ENCODE data around the gene PPP1R2C.

Gene PPP1R2C

GRCh38 chrX:42778096-42778495, at the start of gene PPP1R2C:
TSS of gene PPP1R2C (minus strand) at chrX:42778163. CDS start at chrX:42778079, 84 bp downstream.
- in situ Hi-C loops (cut with MboI; ENCODE audit: low sequenced_read_pairs) = no loop called here

DNA sequence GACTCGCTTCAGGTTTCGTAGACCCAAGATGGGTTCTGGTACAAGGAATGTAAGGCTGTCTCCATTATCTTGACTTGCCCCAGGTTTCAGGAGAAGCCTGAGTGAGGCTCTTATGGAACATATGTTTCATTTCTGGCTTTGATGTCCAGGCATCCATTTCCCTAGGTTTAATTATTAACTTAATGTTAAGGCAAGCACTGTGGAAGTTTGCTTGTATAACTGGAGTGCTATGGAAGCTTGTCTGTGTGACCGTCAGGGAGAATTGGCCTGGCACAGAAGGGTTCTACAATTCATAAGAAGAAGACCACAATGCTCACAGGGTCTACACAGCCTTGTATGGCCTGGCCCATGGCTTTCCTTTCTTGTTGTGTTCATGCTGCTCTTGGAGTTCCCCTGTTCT, 47.2 kb upstream of the PPP1R2C start:
- in situ Hi-C loops (cut with MboI; ENCODE audit: low sequenced_read_pairs) = no loop called here

GRCh38 chrX:42824541-42824940, 46.6 kb upstream of the PPP1R2C start:
- in situ Hi-C loops (cut with MboI; ENCODE audit: low sequenced_read_pairs) = no loop called here

DNA sequence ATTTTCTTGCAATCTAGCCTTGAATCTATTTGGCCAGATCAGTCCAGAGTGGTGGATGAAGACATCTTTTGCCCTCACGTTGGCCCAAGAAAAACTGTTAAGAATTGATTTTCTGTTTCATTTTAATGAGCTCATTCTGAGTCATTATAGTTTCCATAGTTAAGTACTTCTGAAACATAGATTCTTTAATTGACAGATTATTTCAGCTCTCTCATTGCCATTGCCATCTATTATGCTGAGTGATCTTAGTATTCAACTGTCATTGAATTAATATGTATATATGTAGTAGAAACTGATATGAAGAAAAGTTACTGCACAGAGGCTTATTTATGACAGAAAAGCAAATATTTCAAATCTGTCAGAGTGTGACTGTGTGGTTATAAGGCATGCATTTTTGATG, 45.5 kb upstream of the PPP1R2C start:
- in situ Hi-C loops (cut with MboI; ENCODE audit: low sequenced_read_pairs) = no loop called here

- in situ Hi-C loops (cut with MboI; ENCODE audit: low sequenced_read_pairs) = no loop called here
Observed at GRCh38 chrX:42821803-42822443, 44.0 kb upstream of the PPP1R2C start.

- in situ Hi-C loops (cut with MboI; ENCODE audit: low sequenced_read_pairs) = no loop called here
Observed at GRCh38 chrX:42818151-42818921, 40.4 kb upstream of the PPP1R2C start.

DNA sequence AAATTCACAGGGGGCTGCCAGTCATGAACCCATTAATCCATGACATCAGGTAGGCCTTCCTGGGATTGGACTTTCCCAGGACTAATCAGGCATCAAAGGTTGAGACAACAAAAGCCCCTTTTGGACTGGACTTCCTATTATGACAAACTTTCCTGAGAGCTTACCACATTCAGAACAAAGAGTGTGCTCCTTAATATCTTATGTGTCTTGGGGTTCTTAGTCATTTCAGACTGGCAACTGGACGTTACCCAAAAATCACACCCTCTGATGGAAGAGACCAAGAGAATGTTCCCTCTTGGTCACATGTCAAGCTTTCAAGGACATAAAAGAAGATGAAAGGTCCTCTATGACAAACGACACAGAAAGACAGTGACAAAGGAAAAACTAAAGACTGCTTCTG, 31.6 kb upstream of the PPP1R2C start:
- in situ Hi-C loops (cut with MboI; ENCODE audit: low sequenced_read_pairs) = no loop called here

- in situ Hi-C loops (cut with MboI; ENCODE audit: low sequenced_read_pairs) = no loop called here
Observed at GRCh38 chrX:42807393-42807792, 29.4 kb upstream of the PPP1R2C start.

GRCh38 chrX:42804524-42804923, 26.6 kb upstream of the PPP1R2C start:
- in situ Hi-C loops (cut with MboI; ENCODE audit: low sequenced_read_pairs) = no loop called here

GRCh38 chrX:42803320-42803719, 25.4 kb upstream of the PPP1R2C start:
- in situ Hi-C loops (cut with MboI; ENCODE audit: low sequenced_read_pairs) = no loop called here

- in situ Hi-C loops (cut with MboI; ENCODE audit: low sequenced_read_pairs) = no loop called here
Observed at GRCh38 chrX:42797651-42798269, 19.8 kb upstream of the PPP1R2C start.

DNA sequence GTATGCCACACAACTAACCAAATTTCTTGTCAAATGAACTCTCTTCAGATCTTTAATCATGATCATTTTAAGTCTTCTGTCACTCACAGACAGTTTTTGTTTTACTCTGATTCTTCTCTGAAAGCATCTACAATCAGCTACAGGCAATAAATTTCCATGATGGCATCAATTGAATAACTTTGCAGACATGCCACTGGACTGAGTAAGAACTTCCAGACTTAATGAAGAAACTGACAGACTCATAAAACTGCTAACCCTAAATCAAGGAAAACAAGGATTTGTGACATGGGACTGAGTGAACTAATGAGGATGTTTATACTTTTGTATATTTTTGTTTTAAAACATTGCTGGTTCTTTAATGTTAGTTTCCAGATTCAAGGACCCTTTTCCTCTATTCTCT, 5.5 kb upstream of the PPP1R2C start:
- in situ Hi-C loops (cut with MboI; ENCODE audit: low sequenced_read_pairs) = no loop called here

DNA sequence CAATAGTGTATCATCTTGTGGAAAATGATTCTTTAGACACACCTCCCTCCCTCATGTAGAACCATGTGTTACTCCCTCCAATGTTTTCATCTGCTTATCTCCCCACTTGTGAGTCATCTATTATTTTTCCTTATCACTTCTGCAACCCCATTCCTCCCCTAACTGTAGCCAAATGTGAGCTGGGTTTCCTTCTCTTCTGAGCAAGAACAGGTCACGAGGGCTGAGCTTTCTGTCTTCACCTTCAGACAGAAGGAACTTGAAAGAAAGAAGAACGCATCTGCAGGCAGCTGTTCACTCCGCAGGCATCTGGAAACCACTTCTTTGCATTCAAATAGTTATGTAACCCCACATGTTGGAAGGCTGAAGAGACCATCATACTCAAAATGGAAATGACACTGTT, 1.8 kb downstream of the PPP1R2C start:
- in situ Hi-C loops (cut with MboI; ENCODE audit: low sequenced_read_pairs) = no loop called here

- in situ Hi-C loops (cut with MboI; ENCODE audit: low sequenced_read_pairs) = no loop called here
Observed at GRCh38 chrX:42772874-42773273, 5.1 kb downstream of the PPP1R2C start.

DNA sequence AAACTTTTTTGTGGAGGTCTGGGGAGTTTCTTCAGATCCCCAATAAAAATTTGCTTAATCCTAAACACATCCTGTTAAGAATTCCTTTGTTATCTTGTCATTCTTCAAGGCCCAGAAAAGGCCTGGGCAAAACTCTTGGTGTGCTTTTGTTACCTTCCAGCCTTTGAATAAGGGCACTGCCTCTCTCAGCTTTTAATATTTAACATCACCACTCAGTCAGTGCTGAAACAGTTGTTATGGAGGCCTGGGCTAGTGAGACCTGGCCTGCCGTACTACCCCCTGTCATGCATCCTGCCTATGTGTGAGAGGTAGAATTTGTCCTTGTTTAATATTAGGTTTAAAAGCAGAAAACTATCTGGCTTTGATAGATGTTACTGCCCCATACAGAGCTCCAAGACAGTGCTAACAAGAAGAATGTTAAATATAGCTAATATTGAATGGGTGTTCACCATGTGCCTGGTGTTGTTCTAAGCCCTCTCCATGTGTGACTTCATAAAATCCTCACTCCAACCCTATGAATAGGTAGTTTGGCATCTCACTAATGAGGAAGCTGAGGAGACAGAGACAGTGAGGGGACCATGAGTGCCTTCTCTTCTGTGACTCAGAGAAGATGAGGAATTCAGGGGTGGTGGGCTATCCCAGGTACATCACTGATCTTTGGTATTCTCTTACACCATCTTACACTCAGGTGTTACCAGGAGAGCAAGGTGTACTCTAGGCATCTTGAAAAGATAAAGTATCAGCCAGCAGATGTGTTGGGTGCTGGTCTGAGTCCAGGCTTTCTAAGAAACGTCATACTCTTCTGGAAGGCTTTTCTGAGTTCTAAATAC, 6.2 kb downstream of the PPP1R2C start:
- in situ Hi-C loops (cut with MboI; ENCODE audit: low sequenced_read_pairs) = no loop called here

DNA sequence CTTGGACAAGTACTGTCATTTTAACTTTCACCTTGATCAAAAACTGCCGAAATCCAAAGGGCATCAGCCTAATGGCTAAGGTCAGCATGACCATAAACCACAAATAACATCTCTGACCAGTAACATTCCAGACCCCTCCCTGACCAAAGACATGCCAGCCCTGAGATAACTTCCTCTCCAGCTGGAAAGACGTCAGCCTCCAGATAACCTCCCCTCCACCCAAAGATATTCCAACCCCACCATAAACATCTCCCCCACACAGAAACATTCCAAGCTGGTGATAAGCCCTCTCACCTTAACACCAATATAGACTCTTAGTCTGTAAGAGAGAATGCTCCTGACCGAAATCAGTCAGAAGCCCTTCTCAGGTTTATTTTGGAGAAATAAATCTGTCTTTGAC, 7.4 kb downstream of the PPP1R2C start:
- in situ Hi-C loops (cut with MboI; ENCODE audit: low sequenced_read_pairs) = no loop called here

DNA sequence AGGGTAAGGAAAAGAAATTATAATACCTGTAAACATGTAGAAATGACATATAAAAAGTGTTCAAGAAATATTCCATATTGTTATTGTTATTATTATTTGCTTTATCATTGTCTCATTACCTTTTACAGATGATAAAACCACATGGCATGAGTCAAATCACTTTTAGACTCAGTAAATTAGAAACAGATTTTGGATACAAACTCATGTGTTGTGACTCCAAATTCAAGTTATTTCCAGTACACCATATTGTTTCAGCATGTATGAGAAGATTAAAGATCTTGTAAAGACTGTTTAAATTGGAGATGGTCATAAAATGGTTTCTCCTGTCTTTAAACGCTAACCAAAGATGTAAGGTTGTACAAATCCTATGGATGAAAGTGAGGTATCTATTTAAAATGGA, 18.1 kb downstream of the PPP1R2C start:
- in situ Hi-C loops (cut with MboI; ENCODE audit: low sequenced_read_pairs) = no loop called here

DNA sequence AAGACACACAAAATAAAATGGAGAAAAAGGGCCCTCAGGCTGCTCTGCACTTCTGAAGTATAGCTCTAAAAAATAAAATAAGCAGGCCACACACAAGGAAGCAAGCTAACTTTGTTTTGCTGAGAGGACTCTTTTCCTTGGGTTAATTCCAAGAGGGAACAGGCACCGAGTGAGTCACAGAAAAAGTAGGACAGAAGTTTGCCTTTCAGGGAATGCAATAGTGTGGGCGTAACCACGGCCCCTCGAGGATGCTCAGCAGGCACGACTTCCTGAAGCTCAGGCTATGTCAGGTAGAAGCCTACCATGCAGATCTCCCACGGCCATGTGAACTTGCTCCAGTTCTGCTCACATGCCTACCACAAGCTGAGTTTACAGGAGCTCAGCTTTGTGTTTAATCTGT, 22.1 kb downstream of the PPP1R2C start:
- in situ Hi-C loops (cut with MboI; ENCODE audit: low sequenced_read_pairs) = no loop called here

- in situ Hi-C loops (cut with MboI; ENCODE audit: low sequenced_read_pairs) = no loop called here
Observed at GRCh38 chrX:42754603-42755002, 23.4 kb downstream of the PPP1R2C start.

DNA sequence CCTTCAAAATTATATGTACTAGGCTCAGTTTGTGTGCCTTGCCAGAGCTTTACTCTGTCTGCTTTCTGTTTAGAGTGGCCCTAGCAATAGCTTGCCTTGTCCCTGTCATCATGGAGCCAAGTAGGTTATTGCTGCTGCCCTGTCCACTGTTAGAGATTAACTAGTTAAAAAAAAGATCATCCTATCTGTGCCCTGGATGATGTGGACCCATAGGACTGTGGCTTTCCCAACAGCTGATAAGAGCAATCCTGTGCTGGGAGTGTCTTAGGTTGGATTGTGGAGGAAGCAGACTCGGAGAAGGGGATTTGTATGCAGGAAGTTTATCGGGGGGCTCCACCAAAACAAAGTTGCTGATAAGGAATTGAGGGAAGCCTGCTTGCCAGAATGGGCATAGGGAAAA, 23.8 kb downstream of the PPP1R2C start:
- in situ Hi-C loops (cut with MboI; ENCODE audit: low sequenced_read_pairs) = no loop called here

DNA sequence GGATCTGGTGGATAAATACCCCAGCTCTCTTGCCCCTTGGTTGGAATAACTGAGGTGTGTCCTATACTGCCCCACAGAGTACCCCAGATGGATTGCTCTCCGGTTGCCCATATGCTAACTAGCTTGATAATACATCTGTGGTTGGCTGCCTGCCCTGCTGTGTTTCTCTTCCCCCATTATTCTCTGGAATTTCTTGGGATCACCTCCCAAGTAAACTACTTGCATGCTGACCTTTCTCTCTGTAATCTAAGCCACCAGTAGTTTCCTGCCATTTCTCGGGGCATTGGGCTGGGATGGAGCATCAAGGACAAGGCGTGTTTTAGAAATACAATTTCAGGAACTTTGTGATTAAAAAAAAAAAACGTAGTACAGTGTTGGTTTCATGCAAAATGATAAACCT, 25.2 kb downstream of the PPP1R2C start:
- in situ Hi-C loops (cut with MboI; ENCODE audit: low sequenced_read_pairs) = no loop called here
